Urinary bladder (tissue), 4 donors: ENCODE results near the gene GUCD1. TPM values are rescaled to one million over a fixed set of nuclear protein-coding genes. Genes with fewer than 3 reads are reported as not detected.
A peak's percentile ranks its signal among the peaks of the same experiment; 100 is the strongest.
"Not testable (repeated sequence)": the region's sequence is repeated elsewhere in the genome, so short reads cannot be mapped to it uniquely, and the experiment has no call there.

Experiments
- DNase-seq: peaks from one replicate; pipeline ENCODE4 v3.0.0-alpha.2; 2015; ENCODE audit errors: extremely low spot score
- H3K27ac ChIP-seq: one replicate; pipeline ENCODE4 v1.5.1; 2013; ENCODE audit warnings: low read depth, mild to moderate bottlenecking, moderate library complexity
- H3K36me3 ChIP-seq: one replicate; pipeline ENCODE4 v1.6.1; 2013; ENCODE audit warnings: mild to moderate bottlenecking, moderate library complexity; ENCODE audit not compliant: insufficient read depth
- H3K4me1 ChIP-seq: one replicate; pipeline ENCODE4 v1.6.1; 2013; ENCODE audit warnings: mild to moderate bottlenecking, moderate library complexity; ENCODE audit not compliant: insufficient read depth
- H3K4me3 ChIP-seq: one replicate; pipeline ENCODE4 v1.5.1; 2013; ENCODE audit warnings: low read depth, low read length
- WGBS: extraction: QIAGEN DNeasy Blood & Tissue Kit; methylation state at CpG from one replicate; pipeline ENCODE4 v1.1.7; 2013; 5-methylcytosine and 5-hydroxymethylcytosine counted together
- polyA plus RNA-seq: library from polyadenylated mRNA; stranded (reverse); fragments of 200-250 nt; gene quantifications from one replicate; pipeline ENCODE4 v1.2.3, GENCODE V29; 2013
- total RNA-seq: library from RNA; depleted of rRNA; stranded (reverse); fragments of >200 nt; gene quantifications from one replicate; pipeline ENCODE4 v1.2.3, GENCODE V29; 2014
- donor health status: healthy with polysubstance abuse.
- donor health status: healthy.

Gene GUCD1
- 61.3 TPM for total RNA-seq
- polyA plus RNA-seq, result 111 TPM

- no peaks in the 10 kb centered on the region for H3K36me3 ChIP-seq
- no peak for DNase-seq
- peak within 1 kb of the TSS; percentile 95 for H3K27ac ChIP-seq
- H3K4me1 ChIP-seq, result no peaks in the 10 kb centered on the region
- H3K4me3 ChIP-seq, result peak within 1 kb of the TSS; percentile 95
- under 1% methylated on average over 64 of the region's 64 CpGs for WGBS
Observed at GRCh38 chr22:24554313-24555164, at the start of gene GUCD1. Gene GUCD1, minus strand, starts transcription at chr22:24555138. Its CDS starts 147 bp downstream, at chr22:24554991.

GRCh38 chr22:24603770-24604629 is 49.1 kb upstream of the GUCD1 start:
- not testable (repeated sequence) for H3K4me3 ChIP-seq, DNase-seq, H3K36me3 ChIP-seq, H3K27ac ChIP-seq, H3K4me1 ChIP-seq
- 14% methylated on average over 18 of the region's 18 CpGs for WGBS

- not testable (repeated sequence) for H3K27ac ChIP-seq, H3K36me3 ChIP-seq, H3K4me3 ChIP-seq, H3K4me1 ChIP-seq, DNase-seq
- WGBS, result 46% methylated on average over 22 of the region's 22 CpGs
Observed at GRCh38 chr22:24602847-24603769, 48.2 kb upstream of the GUCD1 start, which contains the start of gene GGT1. Gene GGT1, plus strand, starts transcription at chr22:24603193. Its CDS starts 7,889 bp downstream, at chr22:24611082.

- H3K36me3 ChIP-seq, H3K27ac ChIP-seq, H3K4me1 ChIP-seq, DNase-seq, H3K4me3 ChIP-seq: not testable (repeated sequence)
- 92% methylated on average over 11 of the region's 11 CpGs for WGBS
Observed at GRCh38 chr22:24602105-24602749, 47.3 kb upstream of the GUCD1 start.

- Histone ChIP-seq H3K4me1 (no peaks in the 10 kb centered on the region), H3K36me3 (no peaks in the 10 kb centered on the region), H3K27ac (no peak overlapping the region), H3K4me3 (no peak overlapping the region)
- WGBS, result 75% methylated on average over 12 of the region's 12 CpGs
- no peak for DNase-seq
Observed at GRCh38 chr22:24601217-24602104, 46.5 kb upstream of the GUCD1 start.

- not testable (repeated sequence) for DNase-seq, H3K27ac ChIP-seq, H3K4me1 ChIP-seq, H3K36me3 ChIP-seq, H3K4me3 ChIP-seq
- 90% methylated on average over 3 of the region's 3 CpGs for WGBS
Observed at GRCh38 chr22:24599958-24600715, 45.2 kb upstream of the GUCD1 start.

- Histone ChIP-seq H3K27ac (no peak overlapping the region), H3K4me3 (no peak overlapping the region), H3K36me3 (no peaks in the 10 kb centered on the region), H3K4me1 (no peaks in the 10 kb centered on the region)
- DNase-seq, result no peak
- WGBS, result 85% methylated on average over 8 of the region's 8 CpGs
Observed at GRCh38 chr22:24599514-24599913, 44.6 kb upstream of the GUCD1 start.

- H3K4me1 ChIP-seq, DNase-seq, H3K4me3 ChIP-seq, H3K36me3 ChIP-seq, H3K27ac ChIP-seq: not testable (repeated sequence)
- 93% methylated on average over 9 of the region's 9 CpGs for WGBS
Observed at GRCh38 chr22:24597076-24597475, 42.1 kb upstream of the GUCD1 start.

- WGBS, result 96% methylated on average over 4 of the region's 4 CpGs
- no peak overlapping the region for H3K27ac ChIP-seq
- DNase-seq, result no peak
- H3K4me1 ChIP-seq, result no peaks in the 10 kb centered on the region
- no peak overlapping the region for H3K4me3 ChIP-seq
- no peaks in the 10 kb centered on the region for H3K36me3 ChIP-seq
Observed at GRCh38 chr22:24595863-24596262, 40.9 kb upstream of the GUCD1 start.

- H3K4me1 ChIP-seq, result no peaks in the 10 kb centered on the region
- H3K27ac ChIP-seq, result no peak overlapping the region
- no peak overlapping the region for H3K4me3 ChIP-seq
- no peak for DNase-seq
- WGBS, result 91% methylated on average over 6 of the region's 6 CpGs
- no peaks in the 10 kb centered on the region for H3K36me3 ChIP-seq
Observed at GRCh38 chr22:24595228-24595627, 40.3 kb upstream of the GUCD1 start.

GRCh38 chr22:24594569-24595120 is 39.7 kb upstream of the GUCD1 start:
- DNase-seq, result no peak
- no peaks in the 10 kb centered on the region for H3K36me3 ChIP-seq
- H3K4me1 ChIP-seq, result no peaks in the 10 kb centered on the region
- no peak overlapping the region for H3K27ac ChIP-seq
- 83% methylated on average over 7 of the region's 7 CpGs for WGBS
- no peak overlapping the region for H3K4me3 ChIP-seq
